Measurements from ENCODE around the gene CASQ1. TPM values are rescaled to one million over a fixed set of nuclear protein-coding genes. Genes with fewer than 3 reads are reported as not detected.

CASQ1 gene
- total RNA-seq, 1 donor from 2014 or later: 39.2 TPM

- Histone ChIP-seq H3K27me3 (ENCODE audit: low read depth) (no peaks in the 10 kb centered on the region), H3K36me3 (no peaks in the 10 kb centered on the region), H3K4me1 (peaks cover 22% of the 10 kb centered on the region), H3K4me3 (no peak overlapping the region), H3K27ac (replicated peaks) (no peak overlapping the region), H3K9me3 (replicated peaks) (no peaks in the 10 kb centered on the region)
- TF ChIP-seq CTCF (IDR thresholded peaks at IDR 0.05; ENCODE audit: borderline replicate concordance): no peak
- DNase-seq: no peak
- intact Hi-C loops (cut with micrococcal nuclease): no loop called here
Measured at GRCh38 chr1:160200786-160201185, 10.4 kb downstream of the CASQ1 start.

DNA sequence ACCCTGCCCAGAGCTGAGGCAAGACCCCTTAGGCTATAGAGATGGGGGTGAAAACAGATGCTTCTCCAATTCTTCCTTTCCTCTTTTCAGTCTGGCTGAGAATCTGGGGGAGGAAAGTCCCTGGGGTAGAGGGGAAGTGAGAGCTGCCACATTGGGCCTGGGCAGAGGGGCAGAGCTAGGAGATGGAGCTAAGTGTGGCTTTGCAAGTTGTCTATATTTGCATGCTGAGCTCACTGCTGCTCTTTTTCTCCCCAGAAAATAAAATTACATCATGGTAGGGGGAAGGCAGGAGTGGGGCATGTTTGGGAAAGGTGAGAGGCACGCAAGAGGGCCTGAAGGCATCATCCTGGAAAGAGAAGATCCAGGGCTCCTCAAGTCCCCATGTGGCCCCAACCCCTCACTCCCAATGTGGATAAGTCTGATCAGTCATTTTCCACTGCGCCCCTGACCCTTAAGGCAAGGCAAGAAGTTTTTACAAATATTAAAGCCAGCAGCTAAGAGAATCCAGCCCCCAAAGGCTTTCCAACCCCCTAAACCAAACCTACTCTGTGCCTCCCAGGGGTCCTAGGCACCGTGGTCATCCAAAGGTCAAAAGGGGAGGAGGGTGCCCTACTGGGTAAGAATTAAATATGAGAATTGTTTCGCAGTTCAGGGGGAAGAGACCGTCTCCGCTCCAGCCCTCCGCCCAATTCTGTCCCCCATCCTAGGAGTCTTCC is 14.3 kb downstream of the CASQ1 start:
- no peak for TF ChIP-seq CTCF (IDR thresholded peaks at IDR 0.05; ENCODE audit: borderline replicate concordance)
- Histone ChIP-seq H3K27me3 (ENCODE audit: low read depth) (no peaks in the 10 kb centered on the region), H3K36me3 (peaks cover 5% of the 10 kb centered on the region), H3K4me3 (peak overlapping the region; percentile 95), H3K27ac (replicated peaks) (peak overlapping the region; percentile 96), H3K4me1 (peaks cover 55% of the 10 kb centered on the region), H3K9me3 (replicated peaks) (no peaks in the 10 kb centered on the region)
- intact Hi-C loops (cut with micrococcal nuclease): no loop called here
- no peak for DNase-seq

- Histone ChIP-seq H3K27me3 (ENCODE audit: low read depth) (no peaks in the 10 kb centered on the region), H3K36me3 (peaks cover 5% of the 10 kb centered on the region), H3K4me3 (peak within 1 kb of the TSS; percentile 95), H3K27ac (replicated peaks) (peak within 1 kb of the TSS; percentile 96), H3K4me1 (peaks cover 62% of the 10 kb centered on the region), H3K9me3 (replicated peaks) (no peaks in the 10 kb centered on the region)
- no peak for TF ChIP-seq CTCF (IDR thresholded peaks at IDR 0.05; ENCODE audit: borderline replicate concordance)
- intact Hi-C loops (cut with micrococcal nuclease): no loop called here
- DNase-seq: peak; percentile 85
Measured at GRCh38 chr1:160205242-160206035, 15.1 kb downstream of the CASQ1 start, which contains the start of gene PEA15. PEA15 (plus strand) TSS chr1:160205384; CDS start chr1:160211545, 6,161 bp downstream.

DNA sequence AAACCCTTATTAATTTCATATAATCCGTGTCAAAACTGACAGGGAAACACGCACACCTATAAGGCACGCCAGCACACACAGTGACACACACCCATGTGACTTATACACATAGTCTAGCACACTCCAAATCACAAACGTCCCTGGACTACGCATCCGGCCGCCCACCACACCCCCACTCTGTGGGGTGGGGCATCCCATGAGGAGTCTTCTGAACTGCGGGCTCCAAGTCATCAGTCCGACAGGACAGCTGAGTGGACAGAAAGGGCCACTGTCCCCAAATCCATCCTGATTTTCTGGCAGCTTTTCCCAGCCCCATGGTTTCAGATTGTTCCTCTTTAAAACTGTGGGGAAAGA is 15.6 kb downstream of the CASQ1 start:
- Histone ChIP-seq H3K36me3 (peaks cover 5% of the 10 kb centered on the region), H3K27ac (replicated peaks) (peak overlapping the region; percentile 96), H3K9me3 (replicated peaks) (no peaks in the 10 kb centered on the region), H3K4me3 (peak overlapping the region; percentile 95), H3K4me1 (peaks cover 68% of the 10 kb centered on the region), H3K27me3 (ENCODE audit: low read depth) (no peaks in the 10 kb centered on the region)
- intact Hi-C loops (cut with micrococcal nuclease): no loop called here
- peak; percentile 33 for DNase-seq
- no peak for TF ChIP-seq CTCF (IDR thresholded peaks at IDR 0.05; ENCODE audit: borderline replicate concordance)

GRCh38 chr1:160206421-160207117 is 16.2 kb downstream of the CASQ1 start:
- Histone ChIP-seq H3K4me1 (peaks cover 74% of the 10 kb centered on the region), H3K4me3 (peak overlapping the region; percentile 95), H3K9me3 (replicated peaks) (no peaks in the 10 kb centered on the region), H3K36me3 (peaks cover 10% of the 10 kb centered on the region), H3K27ac (replicated peaks) (peak overlapping the region; percentile 96), H3K27me3 (ENCODE audit: low read depth) (no peaks in the 10 kb centered on the region)
- no peak for TF ChIP-seq CTCF (IDR thresholded peaks at IDR 0.05; ENCODE audit: borderline replicate concordance)
- intact Hi-C loops (cut with micrococcal nuclease): no loop called here
- no peak for DNase-seq
